Measurements from ENCODE around the gene PLEKHM3.

The PLEKHM3 gene

GRCh38 chr2:207933396-207934065 lies 91.8 kb downstream of the PLEKHM3 start:
- H3K36me3 ChIP-seq (ENCODE audit: control insufficient read depth, insufficient read depth, low read length) = no peaks in the 10 kb centered on the region
- peaks cover 29% of the 10 kb centered on the region for H3K4me1 ChIP-seq (ENCODE audit: control insufficient read depth, insufficient read depth, low read length)
- H3K4me3 ChIP-seq (ENCODE audit: low read depth, low read length) = no peak overlapping the region
- peak overlapping the region; percentile 26; the same call in 1 of the 2 replicates for H3K9ac ChIP-seq (ENCODE audit: low read depth, low read length)
- peak overlapping the region; percentile 71 for H3K27ac ChIP-seq (ENCODE audit: low read depth, low read length)
- H3K27me3 ChIP-seq (ENCODE audit: control insufficient read depth, insufficient read depth, low read length) = no peaks in the 10 kb centered on the region
- no peaks in the 10 kb centered on the region for H3K9me3 ChIP-seq (ENCODE audit: control insufficient read depth, insufficient read depth, low read length)

- peaks cover 26% of the 10 kb centered on the region for H3K4me1 ChIP-seq (ENCODE audit: control insufficient read depth, insufficient read depth, low read length)
- no peak overlapping the region for H3K27ac ChIP-seq (ENCODE audit: low read depth, low read length)
- no peaks in the 10 kb centered on the region for H3K36me3 ChIP-seq (ENCODE audit: control insufficient read depth, insufficient read depth, low read length)
- H3K9me3 ChIP-seq (ENCODE audit: control insufficient read depth, insufficient read depth, low read length) = no peaks in the 10 kb centered on the region
- no peak overlapping the region for H3K9ac ChIP-seq (ENCODE audit: low read depth, low read length)
- H3K4me3 ChIP-seq (ENCODE audit: low read depth, low read length) = no peak overlapping the region
- H3K27me3 ChIP-seq (ENCODE audit: control insufficient read depth, insufficient read depth, low read length) = no peaks in the 10 kb centered on the region
Observed at GRCh38 chr2:207932106-207932505, 93.2 kb downstream of the PLEKHM3 start.

GRCh38 chr2:207930747-207931146 lies 94.6 kb downstream of the PLEKHM3 start:
- H3K27ac ChIP-seq (ENCODE audit: low read depth, low read length) = no peak overlapping the region
- H3K9me3 ChIP-seq (ENCODE audit: control insufficient read depth, insufficient read depth, low read length) = no peaks in the 10 kb centered on the region
- H3K36me3 ChIP-seq (ENCODE audit: control insufficient read depth, insufficient read depth, low read length) = no peaks in the 10 kb centered on the region
- peaks cover 26% of the 10 kb centered on the region for H3K4me1 ChIP-seq (ENCODE audit: control insufficient read depth, insufficient read depth, low read length)
- no peak overlapping the region for H3K4me3 ChIP-seq (ENCODE audit: low read depth, low read length)
- no peaks in the 10 kb centered on the region for H3K27me3 ChIP-seq (ENCODE audit: control insufficient read depth, insufficient read depth, low read length)
- no peak overlapping the region for H3K9ac ChIP-seq (ENCODE audit: low read depth, low read length)

- Histone ChIP-seq H3K9me3 (ENCODE audit: control insufficient read depth, insufficient read depth, low read length) (no peaks in the 10 kb centered on the region), H3K9ac (ENCODE audit: low read depth, low read length) (no peak overlapping the region), H3K36me3 (ENCODE audit: control insufficient read depth, insufficient read depth, low read length) (no peaks in the 10 kb centered on the region), H3K4me3 (ENCODE audit: low read depth, low read length) (no peak overlapping the region), H3K4me1 (ENCODE audit: control insufficient read depth, insufficient read depth, low read length) (peaks cover 20% of the 10 kb centered on the region), H3K27me3 (ENCODE audit: control insufficient read depth, insufficient read depth, low read length) (no peaks in the 10 kb centered on the region), H3K27ac (ENCODE audit: low read depth, low read length) (no peak overlapping the region)
Observed at GRCh38 chr2:207929923-207930322, 95.4 kb downstream of the PLEKHM3 start.

- H3K9me3 ChIP-seq (ENCODE audit: control insufficient read depth, insufficient read depth, low read length) = no peaks in the 10 kb centered on the region
- H3K4me3 ChIP-seq (ENCODE audit: low read depth, low read length) = no peak overlapping the region
- peaks cover 3% of the 10 kb centered on the region for H3K4me1 ChIP-seq (ENCODE audit: control insufficient read depth, insufficient read depth, low read length)
- H3K27ac ChIP-seq (ENCODE audit: low read depth, low read length) = no peak overlapping the region
- no peaks in the 10 kb centered on the region for H3K27me3 ChIP-seq (ENCODE audit: control insufficient read depth, insufficient read depth, low read length)
- H3K36me3 ChIP-seq (ENCODE audit: control insufficient read depth, insufficient read depth, low read length) = no peaks in the 10 kb centered on the region
- H3K9ac ChIP-seq (ENCODE audit: low read depth, low read length) = no peak overlapping the region
Observed at GRCh38 chr2:207928079-207928478, 97.2 kb downstream of the PLEKHM3 start.

GRCh38 chr2:207926989-207927300 lies 98.4 kb downstream of the PLEKHM3 start:
- H3K27me3 ChIP-seq (ENCODE audit: control insufficient read depth, insufficient read depth, low read length) = no peaks in the 10 kb centered on the region
- no peak overlapping the region for H3K4me3 ChIP-seq (ENCODE audit: low read depth, low read length)
- no peaks in the 10 kb centered on the region for H3K9me3 ChIP-seq (ENCODE audit: control insufficient read depth, insufficient read depth, low read length)
- H3K9ac ChIP-seq (ENCODE audit: low read depth, low read length) = no peak overlapping the region
- no peaks in the 10 kb centered on the region; the same call in 1 of the 2 replicates for H3K4me1 ChIP-seq (ENCODE audit: control insufficient read depth, insufficient read depth, low read length)
- no peaks in the 10 kb centered on the region for H3K36me3 ChIP-seq (ENCODE audit: control insufficient read depth, insufficient read depth, low read length)
- no peak overlapping the region for H3K27ac ChIP-seq (ENCODE audit: low read depth, low read length)

- Histone ChIP-seq H3K4me1 (ENCODE audit: control insufficient read depth, insufficient read depth, low read length) (no peaks in the 10 kb centered on the region; the same call in 1 of the 2 replicates), H3K27me3 (ENCODE audit: control insufficient read depth, insufficient read depth, low read length) (no peaks in the 10 kb centered on the region), H3K4me3 (ENCODE audit: low read depth, low read length) (no peak overlapping the region), H3K9ac (ENCODE audit: low read depth, low read length) (no peak overlapping the region), H3K9me3 (ENCODE audit: control insufficient read depth, insufficient read depth, low read length) (no peaks in the 10 kb centered on the region), H3K36me3 (ENCODE audit: control insufficient read depth, insufficient read depth, low read length) (no peaks in the 10 kb centered on the region), H3K27ac (ENCODE audit: low read depth, low read length) (no peak overlapping the region)
Observed at GRCh38 chr2:207926133-207926988, 99.0 kb downstream of the PLEKHM3 start.

- no peaks in the 10 kb centered on the region for H3K36me3 ChIP-seq (ENCODE audit: control insufficient read depth, insufficient read depth, low read length)
- no peak overlapping the region for H3K27ac ChIP-seq (ENCODE audit: low read depth, low read length)
- no peak overlapping the region for H3K4me3 ChIP-seq (ENCODE audit: low read depth, low read length)
- H3K9me3 ChIP-seq (ENCODE audit: control insufficient read depth, insufficient read depth, low read length) = no peaks in the 10 kb centered on the region
- H3K4me1 ChIP-seq (ENCODE audit: control insufficient read depth, insufficient read depth, low read length) = no peaks in the 10 kb centered on the region
- H3K27me3 ChIP-seq (ENCODE audit: control insufficient read depth, insufficient read depth, low read length) = no peaks in the 10 kb centered on the region
- H3K9ac ChIP-seq (ENCODE audit: low read depth, low read length) = no peak overlapping the region
Observed at GRCh38 chr2:207925601-207926000, 99.7 kb downstream of the PLEKHM3 start.

GRCh38 chr2:207921606-207922005 lies 103.7 kb downstream of the PLEKHM3 start:
- Histone ChIP-seq H3K4me1 (ENCODE audit: control insufficient read depth, insufficient read depth, low read length) (no peaks in the 10 kb centered on the region), H3K9me3 (ENCODE audit: control insufficient read depth, insufficient read depth, low read length) (no peaks in the 10 kb centered on the region), H3K27ac (ENCODE audit: low read depth, low read length) (no peak overlapping the region), H3K4me3 (ENCODE audit: low read depth, low read length) (no peak overlapping the region), H3K9ac (ENCODE audit: low read depth, low read length) (no peak overlapping the region), H3K27me3 (ENCODE audit: control insufficient read depth, insufficient read depth, low read length) (no peaks in the 10 kb centered on the region), H3K36me3 (ENCODE audit: control insufficient read depth, insufficient read depth, low read length) (no peaks in the 10 kb centered on the region)

GRCh38 chr2:207920721-207921120 lies 104.6 kb downstream of the PLEKHM3 start:
- Histone ChIP-seq H3K36me3 (ENCODE audit: control insufficient read depth, insufficient read depth, low read length) (no peaks in the 10 kb centered on the region), H3K9ac (ENCODE audit: low read depth, low read length) (no peak overlapping the region), H3K4me3 (ENCODE audit: low read depth, low read length) (no peak overlapping the region), H3K9me3 (ENCODE audit: control insufficient read depth, insufficient read depth, low read length) (no peaks in the 10 kb centered on the region), H3K27me3 (ENCODE audit: control insufficient read depth, insufficient read depth, low read length) (no peaks in the 10 kb centered on the region), H3K4me1 (ENCODE audit: control insufficient read depth, insufficient read depth, low read length) (no peaks in the 10 kb centered on the region), H3K27ac (ENCODE audit: low read depth, low read length) (no peak overlapping the region)

GRCh38 chr2:207920321-207920720 lies 105.0 kb downstream of the PLEKHM3 start:
- Histone ChIP-seq H3K9ac (ENCODE audit: low read depth, low read length) (no peak overlapping the region), H3K27me3 (ENCODE audit: control insufficient read depth, insufficient read depth, low read length) (no peaks in the 10 kb centered on the region), H3K9me3 (ENCODE audit: control insufficient read depth, insufficient read depth, low read length) (no peaks in the 10 kb centered on the region), H3K4me1 (ENCODE audit: control insufficient read depth, insufficient read depth, low read length) (no peaks in the 10 kb centered on the region), H3K36me3 (ENCODE audit: control insufficient read depth, insufficient read depth, low read length) (no peaks in the 10 kb centered on the region), H3K27ac (ENCODE audit: low read depth, low read length) (no peak overlapping the region), H3K4me3 (ENCODE audit: low read depth, low read length) (no peak overlapping the region)
